Mesendoderm (in vitro differentiated cells): Measurements from ENCODE around the gene RBSN.

Experiments
- DNase-seq: peaks from one replicate; pipeline ENCODE4 v3.0.0; 2013
- H2AK5ac ChIP-seq: 2 replicates; pipeline ENCODE4 v1.6.1; 2013; ENCODE audit warnings: low read length, inconsistent platforms
- H2BK120ac ChIP-seq: 2 replicates; pipeline ENCODE4 v1.6.1; 2013; ENCODE audit warnings: low read depth, mild to moderate bottlenecking, low read length, moderate library complexity, mixed read lengths
- H2BK15ac ChIP-seq: replicated peaks from 2 replicates; pipeline ENCODE4 v1.6.1; 2013; ENCODE audit warnings: low read depth, mild to moderate bottlenecking, moderate library complexity
- H2BK5ac ChIP-seq: 2 replicates; pipeline ENCODE4 v1.6.1; 2013; ENCODE audit warnings: low read length, inconsistent platforms
- H3K18ac ChIP-seq: 2 replicates; pipeline ENCODE4 v1.6.1; 2013; ENCODE audit warnings: mild to moderate bottlenecking, low read length, mixed read lengths
- H3K23ac ChIP-seq: one replicate; pipeline ENCODE4 v1.6.1; 2013; ENCODE audit warnings: low read length
- H3K27ac ChIP-seq: 2 replicates; pipeline ENCODE4 v1.5.1; 2013; ENCODE audit warnings: low read depth, mild to moderate bottlenecking, inconsistent platforms, low read length, moderate library complexity
- H3K27me3 ChIP-seq: 2 replicates; pipeline ENCODE4 v1.6.1; 2013; ENCODE audit warnings: low read length, control low read depth, mild to moderate bottlenecking, inconsistent platforms; ENCODE audit not compliant: insufficient read depth, poor library complexity
- H3K36me3 ChIP-seq: 2 replicates; pipeline ENCODE4 v1.6.1; 2013; ENCODE audit warnings: low read length, inconsistent platforms; ENCODE audit not compliant: control insufficient read depth, insufficient read depth
- H3K4ac ChIP-seq: one replicate; pipeline ENCODE4 v1.6.1; 2013; ENCODE audit warnings: low read depth, mild to moderate bottlenecking, low read length, moderate library complexity
- H3K4me1 ChIP-seq: 2 replicates; pipeline ENCODE4 v1.6.1; 2013; ENCODE audit warnings: low read depth, low read length, inconsistent platforms; ENCODE audit not compliant: control insufficient read depth
- H3K4me2 ChIP-seq: 2 replicates; pipeline ENCODE4 v1.6.1; 2013; ENCODE audit warnings: low read length
- H3K4me3 ChIP-seq: 2 replicates; pipeline ENCODE4 v1.5.1; 2013; ENCODE audit warnings: mild to moderate bottlenecking, low read length
- H3K56ac ChIP-seq: one replicate; pipeline ENCODE4 v1.6.1; 2013; ENCODE audit warnings: low read length
- H3K79me1 ChIP-seq: 2 replicates; pipeline ENCODE4 v1.6.1; 2013; ENCODE audit warnings: low read length, inconsistent platforms
- H3K79me2 ChIP-seq: 2 replicates; pipeline ENCODE4 v1.6.1; 2013; ENCODE audit warnings: mild to moderate bottlenecking, low read length; ENCODE audit not compliant: control insufficient read depth, insufficient read depth
- H3K9ac ChIP-seq: 2 replicates; pipeline ENCODE4 v1.6.1; 2013; ENCODE audit warnings: low read length, inconsistent platforms
- H4K5ac ChIP-seq: one replicate; pipeline ENCODE4 v1.6.1; 2013; ENCODE audit warnings: low read length
- H4K8ac ChIP-seq: one replicate; pipeline ENCODE4 v1.6.1; 2013; ENCODE audit warnings: low read depth, mild to moderate bottlenecking, control low read depth, low read length, moderate library complexity
- WGBS: extraction: QIAGEN DNeasy Blood & Tissue Kit; methylation state at CpG from one replicate; pipeline ENCODE4 v1.1.7; 2013; ENCODE audit warnings: low lambda C conversion rate, missing lambda C conversion rate; ENCODE audit not compliant: insufficient coverage; ENCODE audit errors: extremely low coverage; 5-methylcytosine and 5-hydroxymethylcytosine counted together

The RBSN gene

GRCh38 chr3:15114466-15115358, 15.8 kb upstream of the RBSN start:
- H2BK5ac ChIP-seq, result no peak overlapping the region
- no peak overlapping the region for H3K4me3 ChIP-seq
- H3K18ac ChIP-seq, result no peak overlapping the region
- no peaks in the 10 kb centered on the region for H3K4me1 ChIP-seq
- no peak overlapping the region for H2BK120ac ChIP-seq
- no peak overlapping the region for H3K56ac ChIP-seq
- H3K79me2 ChIP-seq, result no peaks in the 10 kb centered on the region
- WGBS, result no CpG with 5 or more reads among the region's 10 CpGs
- no peak overlapping the region for H3K9ac ChIP-seq
- H3K4me2 ChIP-seq, result no peak overlapping the region
- DNase-seq, result no peak
- H3K27ac ChIP-seq, result no peak overlapping the region
- no peak overlapping the region for H2AK5ac ChIP-seq
- no peaks in the 10 kb centered on the region for H3K79me1 ChIP-seq
- H2BK15ac ChIP-seq, result no peak overlapping the region
- no peak overlapping the region for H4K5ac ChIP-seq
- no peaks in the 10 kb centered on the region for H3K27me3 ChIP-seq
- no peak overlapping the region for H4K8ac ChIP-seq
- no peak overlapping the region for H3K4ac ChIP-seq
- no peaks in the 10 kb centered on the region for H3K36me3 ChIP-seq
- no peak overlapping the region for H3K23ac ChIP-seq

GRCh38 chr3:15113884-15114283, 14.9 kb upstream of the RBSN start:
- no peaks in the 10 kb centered on the region for H3K27me3 ChIP-seq
- no peak for DNase-seq
- H4K5ac ChIP-seq, result no peak overlapping the region
- no peak overlapping the region for H2BK15ac ChIP-seq
- no peak overlapping the region for H4K8ac ChIP-seq
- H3K56ac ChIP-seq, result no peak overlapping the region
- no peak overlapping the region for H3K27ac ChIP-seq
- no peak overlapping the region for H3K23ac ChIP-seq
- no peak overlapping the region for H3K9ac ChIP-seq
- no peak overlapping the region for H2AK5ac ChIP-seq
- H3K4me1 ChIP-seq, result no peaks in the 10 kb centered on the region
- no peaks in the 10 kb centered on the region for H3K36me3 ChIP-seq
- H3K4ac ChIP-seq, result no peak overlapping the region
- no peaks in the 10 kb centered on the region for H3K79me2 ChIP-seq
- no peaks in the 10 kb centered on the region for H3K79me1 ChIP-seq
- H3K18ac ChIP-seq, result no peak overlapping the region
- H3K4me3 ChIP-seq, result no peak overlapping the region
- H2BK5ac ChIP-seq, result no peak overlapping the region
- no CpG with 5 or more reads among the region's 3 CpGs for WGBS
- H3K4me2 ChIP-seq, result no peak overlapping the region
- no peak overlapping the region for H2BK120ac ChIP-seq

- no peaks in the 10 kb centered on the region for H3K4me1 ChIP-seq
- no peak overlapping the region for H2BK120ac ChIP-seq
- no peaks in the 10 kb centered on the region for H3K27me3 ChIP-seq
- WGBS, result no CpG with 5 or more reads among the region's 6 CpGs
- H3K23ac ChIP-seq, result no peak overlapping the region
- H3K18ac ChIP-seq, result no peak overlapping the region
- no peak overlapping the region for H2BK15ac ChIP-seq
- DNase-seq, result no peak
- no peak overlapping the region for H3K56ac ChIP-seq
- no peak overlapping the region for H2AK5ac ChIP-seq
- H3K4me2 ChIP-seq, result no peak overlapping the region
- no peak overlapping the region for H2BK5ac ChIP-seq
- no peak overlapping the region for H3K4ac ChIP-seq
- no peak overlapping the region for H4K5ac ChIP-seq
- no peaks in the 10 kb centered on the region for H3K79me2 ChIP-seq
- H4K8ac ChIP-seq, result no peak overlapping the region
- H3K79me1 ChIP-seq, result no peaks in the 10 kb centered on the region
- H3K9ac ChIP-seq, result no peak overlapping the region
- H3K36me3 ChIP-seq, result no peaks in the 10 kb centered on the region
- H3K4me3 ChIP-seq, result no peak overlapping the region
- H3K27ac ChIP-seq, result no peak overlapping the region
Observed at GRCh38 chr3:15113471-15113870, 14.5 kb upstream of the RBSN start.

- H3K4ac ChIP-seq, result no peak overlapping the region
- H2AK5ac ChIP-seq, result no peak overlapping the region
- no CpG with 5 or more reads among the region's 3 CpGs for WGBS
- H3K4me2 ChIP-seq, result no peak overlapping the region
- no peaks in the 10 kb centered on the region for H3K79me2 ChIP-seq
- H3K27me3 ChIP-seq, result no peaks in the 10 kb centered on the region
- no peak overlapping the region for H3K4me3 ChIP-seq
- H4K5ac ChIP-seq, result no peak overlapping the region
- H3K27ac ChIP-seq, result no peak overlapping the region
- no peak for DNase-seq
- H3K36me3 ChIP-seq, result no peaks in the 10 kb centered on the region
- H3K56ac ChIP-seq, result no peak overlapping the region
- no peaks in the 10 kb centered on the region for H3K4me1 ChIP-seq
- no peak overlapping the region for H4K8ac ChIP-seq
- no peak overlapping the region for H2BK120ac ChIP-seq
- H2BK5ac ChIP-seq, result no peak overlapping the region
- H3K23ac ChIP-seq, result no peak overlapping the region
- no peak overlapping the region for H2BK15ac ChIP-seq
- no peak overlapping the region for H3K18ac ChIP-seq
- H3K79me1 ChIP-seq, result no peaks in the 10 kb centered on the region
- no peak overlapping the region for H3K9ac ChIP-seq
Observed at GRCh38 chr3:15112011-15112410, 13.1 kb upstream of the RBSN start.

DNA sequence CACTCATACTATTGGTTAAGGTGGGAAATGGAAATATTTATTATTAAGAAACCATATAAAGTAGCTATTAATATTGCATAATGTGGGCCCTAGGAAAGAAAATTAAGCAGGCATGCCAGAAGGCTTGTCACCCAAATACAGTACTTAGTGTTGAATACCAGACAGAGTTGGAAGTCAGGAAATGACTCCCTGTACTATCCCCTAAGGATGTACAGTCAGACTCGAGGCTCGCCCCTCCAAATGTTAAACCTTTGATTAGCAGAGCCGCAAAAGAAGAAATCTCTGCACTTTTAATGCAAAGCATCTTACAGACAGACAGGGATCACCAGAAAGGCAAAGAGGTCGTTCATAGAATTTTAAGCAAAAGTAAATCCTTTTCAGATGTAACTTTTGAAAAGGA, 11.3 kb upstream of the RBSN start:
- H2BK15ac ChIP-seq, result no peak overlapping the region
- no peak overlapping the region for H3K4me3 ChIP-seq
- no peaks in the 10 kb centered on the region for H3K4me1 ChIP-seq
- no peak overlapping the region for H2AK5ac ChIP-seq
- no peaks in the 10 kb centered on the region for H3K27me3 ChIP-seq
- WGBS, result no CpG with 5 or more reads among the region's 4 CpGs
- DNase-seq, result no peak
- H3K56ac ChIP-seq, result no peak overlapping the region
- no peak overlapping the region for H3K4me2 ChIP-seq
- H3K27ac ChIP-seq, result no peak overlapping the region
- no peak overlapping the region for H4K5ac ChIP-seq
- no peaks in the 10 kb centered on the region for H3K79me2 ChIP-seq
- H2BK5ac ChIP-seq, result no peak overlapping the region
- no peak overlapping the region for H3K9ac ChIP-seq
- no peak overlapping the region for H4K8ac ChIP-seq
- no peak overlapping the region for H3K4ac ChIP-seq
- no peak overlapping the region for H2BK120ac ChIP-seq
- no peak overlapping the region for H3K18ac ChIP-seq
- H3K79me1 ChIP-seq, result no peaks in the 10 kb centered on the region
- H3K23ac ChIP-seq, result no peak overlapping the region
- H3K36me3 ChIP-seq, result no peaks in the 10 kb centered on the region

DNA sequence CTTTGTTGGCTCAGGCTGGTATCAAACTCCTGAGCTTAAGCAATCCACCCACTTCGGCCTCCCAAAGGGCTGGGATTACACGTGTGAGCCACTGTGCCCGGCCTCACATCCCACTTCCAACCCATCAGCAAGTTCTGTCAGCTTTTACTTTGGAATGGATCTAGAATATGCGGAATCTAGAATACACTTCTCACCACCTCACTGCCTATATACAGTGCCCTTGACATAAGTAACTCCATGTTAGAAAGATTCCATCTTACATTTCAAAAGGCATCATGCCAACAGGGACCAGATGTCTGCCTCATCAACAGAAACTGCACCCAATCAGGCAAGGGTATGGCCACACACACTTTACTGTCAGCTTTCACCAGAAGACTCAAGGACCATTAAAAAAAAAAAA, 9.9 kb upstream of the RBSN start:
- no peaks in the 10 kb centered on the region for H3K79me1 ChIP-seq
- no peak overlapping the region for H4K8ac ChIP-seq
- H4K5ac ChIP-seq, result no peak overlapping the region
- H3K36me3 ChIP-seq, result no peaks in the 10 kb centered on the region
- H3K27ac ChIP-seq, result no peak overlapping the region
- no peaks in the 10 kb centered on the region for H3K27me3 ChIP-seq
- H3K79me2 ChIP-seq, result no peaks in the 10 kb centered on the region
- H3K4me3 ChIP-seq, result no peak overlapping the region
- H3K23ac ChIP-seq, result no peak overlapping the region
- no peak overlapping the region for H3K18ac ChIP-seq
- H3K4ac ChIP-seq, result no peak overlapping the region
- no peak overlapping the region for H2BK120ac ChIP-seq
- H3K9ac ChIP-seq, result no peak overlapping the region
- no CpG with 5 or more reads among the region's 4 CpGs for WGBS
- H3K4me2 ChIP-seq, result no peak overlapping the region
- no peaks in the 10 kb centered on the region for H3K4me1 ChIP-seq
- DNase-seq, result no peak
- no peak overlapping the region for H2BK15ac ChIP-seq
- no peak overlapping the region for H3K56ac ChIP-seq
- H2AK5ac ChIP-seq, result no peak overlapping the region
- no peak overlapping the region for H2BK5ac ChIP-seq
